Skeletal muscle cell (primary cell): ENCODE measurements around the gene NAPSA.

Experiments
- DNase-seq: peaks from one replicate; pipeline ENCODE4 v3.0.0-alpha.2; 2010; ENCODE audit warnings: low read depth
- H3K4me3 ChIP-seq: 2 replicates; pipeline ENCODE4 v1.5.1; 2011; ENCODE audit warnings: low read depth, mild to moderate bottlenecking, control low read depth, low read length, moderate library complexity

NAPSA gene

GRCh38 chr19:50387176-50387867 is 21.9 kb upstream of the NAPSA start:
- no peak overlapping the region for H3K4me3 ChIP-seq
- DNase-seq: no peak

- no peak for DNase-seq
- peak overlapping the region; percentile 57 for H3K4me3 ChIP-seq
Observed at GRCh38 chr19:50384685-50385535, 19.5 kb upstream of the NAPSA start.

- peak; percentile 89 for DNase-seq
- H3K4me3 ChIP-seq: peak within 1 kb of the TSS; percentile 57
Observed at GRCh38 chr19:50383852-50384684, 18.6 kb upstream of the NAPSA start, which contains the start of gene POLD1. TSS of gene POLD1 (plus strand) at chr19:50384347. CDS start at chr19:50398852, 14,505 bp downstream.

DNA sequence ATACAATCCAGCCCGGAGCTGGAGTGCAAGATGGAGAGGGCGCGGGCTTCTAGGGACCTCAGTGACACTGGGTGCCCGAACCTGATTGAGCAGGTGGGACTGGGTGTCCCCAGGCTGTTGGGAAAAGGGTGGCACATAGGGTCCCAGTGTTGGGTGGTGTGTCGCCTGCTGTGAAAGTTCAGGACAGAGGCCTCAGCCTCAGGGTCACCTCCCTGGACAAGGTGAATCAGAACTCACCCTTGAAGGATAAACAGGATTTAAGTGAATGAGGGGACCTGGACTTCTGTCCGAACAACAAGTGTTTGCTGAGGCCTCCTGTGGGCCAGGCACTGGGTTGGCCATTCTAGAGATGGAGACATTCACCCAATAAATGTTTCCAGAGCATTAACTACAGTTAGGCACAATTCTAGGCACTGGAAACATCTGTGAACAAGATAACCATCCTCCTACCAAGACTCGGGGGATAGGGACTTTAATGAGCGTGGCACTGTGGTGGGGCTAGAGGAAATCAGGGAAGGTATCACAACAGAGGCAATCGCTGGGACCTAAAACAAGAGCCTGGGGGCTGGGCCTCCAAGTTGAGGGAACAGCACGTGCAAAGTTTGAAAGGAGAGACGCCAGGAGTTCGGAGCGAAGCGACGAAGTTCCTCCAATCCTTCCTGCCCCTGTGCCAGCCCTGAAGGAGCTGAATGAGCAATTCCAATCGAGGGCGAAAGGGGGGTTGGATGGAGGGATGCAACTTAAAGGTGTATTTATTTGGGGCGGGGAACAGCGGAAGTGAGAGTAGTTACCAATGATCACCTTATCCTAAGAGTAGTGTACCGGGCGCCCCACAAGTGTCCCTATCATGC is 17.8 kb upstream of the NAPSA start:
- peak overlapping the region; percentile 57 for H3K4me3 ChIP-seq

GRCh38 chr19:50381881-50382729 is 16.7 kb upstream of the NAPSA start:
- no peak for DNase-seq
- H3K4me3 ChIP-seq: no peak overlapping the region

More for the DNA sequence above, 17.8 kb upstream of the NAPSA start:
- no peak for DNase-seq

GRCh38 chr19:50380751-50381151 is 15.3 kb upstream of the NAPSA start:
- no peak for DNase-seq
- H3K4me3 ChIP-seq: no peak overlapping the region

- DNase-seq: no peak
- no peak overlapping the region for H3K4me3 ChIP-seq
Observed at GRCh38 chr19:50380137-50380536, 14.7 kb upstream of the NAPSA start.

GRCh38 chr19:50379602-50380001 is 14.2 kb upstream of the NAPSA start:
- no peak for DNase-seq
- no peak overlapping the region for H3K4me3 ChIP-seq

- no peak overlapping the region for H3K4me3 ChIP-seq
Observed at GRCh38 chr19:50378863-50379236, 13.4 kb upstream of the NAPSA start.

DNA sequence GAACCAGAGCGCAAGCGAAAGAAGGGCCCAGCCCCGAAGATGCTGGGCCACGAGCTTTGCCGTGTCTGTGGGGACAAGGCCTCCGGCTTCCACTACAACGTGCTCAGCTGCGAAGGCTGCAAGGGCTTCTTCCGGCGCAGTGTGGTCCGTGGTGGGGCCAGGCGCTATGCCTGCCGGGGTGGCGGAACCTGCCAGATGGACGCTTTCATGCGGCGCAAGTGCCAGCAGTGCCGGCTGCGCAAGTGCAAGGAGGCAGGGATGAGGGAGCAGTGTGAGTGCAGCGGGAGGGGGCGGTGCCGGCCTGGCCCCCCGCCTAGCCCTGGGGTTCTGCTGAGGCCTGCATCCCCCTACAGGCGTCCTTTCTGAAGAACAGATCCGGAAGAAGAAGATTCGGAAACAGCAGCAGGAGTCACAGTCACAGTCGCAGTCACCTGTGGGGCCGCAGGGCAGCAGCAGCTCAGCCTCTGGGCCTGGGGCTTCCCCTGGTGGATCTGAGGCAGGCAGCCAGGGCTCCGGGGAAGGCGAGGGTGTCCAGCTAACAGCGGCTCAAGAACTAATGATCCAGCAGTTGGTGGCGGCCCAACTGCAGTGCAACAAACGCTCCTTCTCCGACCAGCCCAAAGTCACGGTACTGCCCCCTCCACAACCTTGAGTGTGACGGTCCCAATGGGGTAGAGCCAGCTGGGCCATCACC is 12.9 kb upstream of the NAPSA start:
- DNase-seq: no peak
- H3K4me3 ChIP-seq: no peak overlapping the region

More at GRCh38 chr19:50378863-50379236, 13.4 kb upstream of the NAPSA start:
- no peak for DNase-seq

DNA sequence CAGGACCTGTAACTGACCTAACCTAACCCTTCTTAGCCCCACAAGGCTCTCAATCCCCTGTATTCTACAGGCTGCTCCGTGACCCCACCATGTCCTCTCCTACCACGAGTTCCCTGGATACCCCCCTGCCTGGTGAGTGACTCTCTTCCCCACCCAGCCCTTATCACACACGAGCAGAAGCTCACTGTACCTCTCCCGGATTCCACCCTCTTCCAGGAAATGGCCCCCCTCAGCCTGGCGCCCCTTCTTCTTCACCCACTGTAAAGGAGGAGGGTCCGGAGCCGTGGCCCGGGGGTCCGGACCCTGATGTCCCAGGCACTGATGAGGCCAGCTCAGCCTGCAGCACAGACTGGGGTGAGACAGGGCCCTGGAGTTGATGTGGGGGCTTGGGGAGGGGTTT is 12.1 kb upstream of the NAPSA start:
- no peak overlapping the region for H3K4me3 ChIP-seq

DNA sequence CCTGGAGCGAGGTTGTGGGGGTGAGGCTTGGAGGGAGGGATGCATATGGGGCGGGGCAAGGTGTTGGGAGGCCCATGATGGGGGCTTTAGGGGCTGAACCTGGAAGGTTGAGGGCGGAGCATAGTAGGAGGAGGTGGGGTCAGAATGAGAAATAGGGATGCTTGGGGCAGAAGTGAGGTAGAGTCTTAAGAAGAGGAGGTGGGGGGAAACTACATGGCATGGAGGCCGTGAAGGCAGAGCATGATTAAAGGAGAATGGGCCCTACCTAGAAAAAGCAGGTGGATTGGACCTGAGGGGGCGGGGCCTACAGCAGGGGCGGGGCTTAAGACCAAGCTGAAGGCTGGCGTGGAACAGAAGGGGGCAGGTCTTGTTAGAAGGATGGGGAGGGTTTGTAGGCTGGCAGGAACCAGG is 11.6 kb upstream of the NAPSA start:
- no peak for DNase-seq
- H3K4me3 ChIP-seq: no peak overlapping the region

More for the DNA sequence above, 12.1 kb upstream of the NAPSA start:
- no peak for DNase-seq

- H3K4me3 ChIP-seq: peak within 1 kb of the TSS; percentile 88
- peak; percentile 92 for DNase-seq
Observed at GRCh38 chr19:50376166-50377050, 11.0 kb upstream of the NAPSA start, which contains the start of gene NR1H2. TSS of gene NR1H2 (plus strand) at chr19:50376457. CDS start at chr19:50377606, 1,149 bp downstream.

GRCh38 chr19:50371914-50372475 is 6.6 kb upstream of the NAPSA start:
- H3K4me3 ChIP-seq: no peak overlapping the region
- no peak for DNase-seq

- DNase-seq: no peak
- peak overlapping the region; percentile 77 for H3K4me3 ChIP-seq
Observed at GRCh38 chr19:50368649-50369570, 3.5 kb upstream of the NAPSA start.
